A549 (cell line): Measurements from ENCODE around the gene RAB11FIP4. TPM values are rescaled to one million over a fixed set of nuclear protein-coding genes. Genes with fewer than 3 reads are reported as not detected.
A peak's percentile ranks its signal among the peaks of the same experiment; 100 is the strongest.

ENCODE experiments used
- ATAC-seq, 2 experiments: fragments of 200-7000 bp in 1 of 2; fragments of >200 bp in 1 of 2; cut with Nextera tagmentation in 1 of 2; cut with Tn5 transposase in 1 of 2; 3 replicates each; pipeline versions ENCODE4 v1.8.0 to v1.9.1; 2018 to 2020; ENCODE audit warnings: mild to moderate bottlenecking in 1 of 2, moderate library complexity in 1 of 2
- CTCF ChIA-PET: fragments of 300-600 bp; sonication (Branson Sonifier 250); formaldehyde crosslinking; extraction: SDS; loops from one replicate; lab custom pipeline; 2021; ENCODE audit warnings: antibody characterized with exemption, inconsistent platforms; lab: Yijun Ruan, JAX
- POLR2A ChIA-PET: fragments of 350-600 bp; formaldehyde crosslinking; extraction: SDS; loops from one replicate; lab custom pipeline; 2021; ENCODE audit warnings: antibody characterized with exemption, inconsistent platforms; lab: Yijun Ruan, JAX
- DNase-seq, 2 experiments: peaks; one replicate each; pipeline versions ENCODE4 v3.0.0 to v3.0.0-alpha.2; 2011 to 2016; ENCODE audit warnings: low read depth in 1 of 2, low spot score in 1 of 2
- FAIRE-seq: peaks from 2 replicates; lab custom pipeline; 2011; peaks lifted over from hg19 to GRCh38; lab: Jason Lieb, UNC
- H3K27ac ChIP-seq, 2 experiments: fragments of >200 bp; sonication (Bioruptor Twin); formaldehyde crosslinking; 3 replicates each; pipeline ENCODE4 v1.5.1; 2016 to 2017
- H3K4me1 ChIP-seq: fragments of >200 bp; sonication (Bioruptor Twin); formaldehyde crosslinking; 3 replicates; pipeline ENCODE4 v1.6.1; 2016
- H3K4me2 ChIP-seq: fragments of >200 bp; sonication (Bioruptor Twin); formaldehyde crosslinking; 3 replicates; pipeline ENCODE4 v1.6.1; 2016
- H3K4me3 ChIP-seq: fragments of >200 bp; sonication (Bioruptor Twin); formaldehyde crosslinking; 3 replicates; pipeline ENCODE4 v1.5.1; 2016
- H3K9me3 ChIP-seq: fragments of >200 bp; sonication (Bioruptor Twin); formaldehyde crosslinking; 3 replicates; pipeline ENCODE4 v1.6.1; 2016
- CTCF ChIP-seq: fragments of >200 bp; sonication (Bioruptor Twin); formaldehyde crosslinking; IDR thresholded peaks from 3 replicates; pipeline ENCODE4 v1.5.1; 2016
- EP300 ChIP-seq, 2 experiments: fragments of >200 bp; sonication (Bioruptor Twin); formaldehyde crosslinking; IDR thresholded peaks; 2 replicates in 1 of 2; 3 replicates in 1 of 2; pipeline ENCODE4 v1.6.1; 2016 to 2017
- ESRRA ChIP-seq: fragments of 150-350 bp; IDR thresholded peaks from 2 replicates; pipeline ENCODE4 v1.6.1; 2014; ENCODE audit warnings: mild to moderate bottlenecking, low read length, borderline replicate concordance
- FOXS1 ChIP-seq: fragments of 250-450 bp; sonication (Bioruptor Pico); IDR thresholded peaks from 2 replicates; pipeline ENCODE4 v1.5.0; 2020; ENCODE audit warnings: mild to moderate bottlenecking, moderate library complexity
- MAZ ChIP-seq: fragments of 150-350 bp; IDR thresholded peaks from 2 replicates; pipeline ENCODE4 v1.6.1; 2014; ENCODE audit warnings: antibody characterized with exemption, low read depth, low read length, borderline replicate concordance
- MYC ChIP-seq: IDR thresholded peaks from 2 replicates; pipeline ENCODE4 v1.6.1; 2012; ENCODE audit warnings: mild to moderate bottlenecking, inconsistent platforms, low read length, improper control_type of control experiment, borderline replicate concordance
- POLR2A ChIP-seq: IDR thresholded peaks from 2 replicates; pipeline ENCODE4 v1.6.1; 2012; ENCODE audit warnings: mild to moderate bottlenecking, low read length
- RAD21 ChIP-seq, 2 experiments: fragments of >200 bp in 1 of 2; sonication (Bioruptor Twin) in 1 of 2; formaldehyde crosslinking in 1 of 2; IDR thresholded peaks in 1 of 2; conservative IDR thresholded peaks in 1 of 2; 2 replicates in 1 of 2; 3 replicates in 1 of 2; pipeline ENCODE4 v1.6.1; 2012 to 2018; ENCODE audit warnings: inconsistent platforms in 1 of 2
- REST ChIP-seq: fragments of 200-600 bp; sonication (generic); IDR thresholded peaks from 2 replicates; pipeline ENCODE4 v1.6.1; 2016; ENCODE audit warnings: antibody characterized with exemption, mild to moderate bottlenecking, moderate library complexity
- RNF2 ChIP-seq: fragments of 200-600 bp; sonication (generic); IDR thresholded peaks from 2 replicates; pipeline ENCODE4 v1.6.1; 2016; ENCODE audit warnings: low read depth, mild to moderate bottlenecking, antibody characterized with exemption, moderate library complexity, borderline replicate concordance
- SMC3 ChIP-seq: fragments of >200 bp; sonication (Bioruptor Twin); formaldehyde crosslinking; IDR thresholded peaks from 3 replicates; pipeline ENCODE4 v1.6.1; 2018; ENCODE audit warnings: inconsistent platforms
- USF2 ChIP-seq: fragments of 450-650 bp; IDR thresholded peaks from 2 replicates; pipeline ENCODE4 v1.6.1; 2014; ENCODE audit warnings: antibody characterized with exemption
- ZC3H11A ChIP-seq: fragments of 450-650 bp; IDR thresholded peaks from 2 replicates; pipeline ENCODE4 v1.6.1; 2014; ENCODE audit warnings: antibody characterized with exemption, mild to moderate bottlenecking
- ZSCAN20 ChIP-seq: fragments of 250-450 bp; sonication (Bioruptor Pico); IDR thresholded peaks from 2 replicates; pipeline ENCODE4 v1.8.0; 2022; ENCODE audit warnings: mild to moderate bottlenecking, moderate library complexity
- WGBS: methylation state at CpG from one replicate; pipeline ENCODE4 v1.1.6; 2017; ENCODE audit errors: missing lambda C conversion rate; 5-methylcytosine and 5-hydroxymethylcytosine counted together
- polyA plus RNA-seq, 4 experiments: library from polyadenylated mRNA; depleted of rRNA in 3 of 4; stranded (reverse); fragments of >200 nt; fragmentation: RNase III in 1 of 4; extraction: RNeasy Plus Mini Kit Qiagen cat#74134 plus additional on column Dnase treatment in 1 of 4; gene quantifications; 2 replicates in 3 of 4; 3 replicates in 1 of 4; pipeline ENCODE4 v1.2.3, GENCODE V29; 2011 to 2017

RAB11FIP4 gene
- polyA plus RNA-seq, 2 of the 4 experiments (the other 2 are of a cell fraction) = 1.9 to 3.5 TPM

GRCh38 chr17:31510308-31511194, 119.1 kb downstream of the RAB11FIP4 start:
- ATAC-seq (no peak), DNase-seq (no peak), FAIRE-seq (peak; percentile 54)
- Histone ChIP-seq H3K27ac (no peak overlapping the region), H3K4me2 (no peak overlapping the region), H3K9me3 (no peaks in the 10 kb centered on the region), H3K4me1 (no peaks in the 10 kb centered on the region), H3K4me3 (no peak overlapping the region)
- 68% methylated on average over 14 of the region's 14 CpGs for WGBS
- ChIA-PET POLR2A (interaction anchor here (0.6 kb wide), 1 partner anchor 35 kb away, joined by 3 read pairs; no protein-coding TSS in a partner anchor), CTCF (interaction anchor here (0.5 to 11.1 kb wide), 13 partner anchors 8 to 331 kb away, joined by 3 to 172 read pairs (median 5); no protein-coding TSS in a partner anchor)
- TF ChIP-seq SMC3 (no peak), RAD21 (conservative IDR thresholded peaks at IDR 0.05 in 1 of 2, IDR thresholded peaks at IDR 0.05 in 1 of 2) (no peak), FOXS1 (no peak), RNF2 (no peak), ESRRA (no peak), MAZ (no peak), USF2 (no peak)

GRCh38 chr17:31511195-31511578, 119.7 kb downstream of the RAB11FIP4 start:
- no peak overlapping the region for H3K4me2 ChIP-seq
- no peaks in the 10 kb centered on the region for H3K9me3 ChIP-seq
- DNase-seq (no peak), ATAC-seq (no peak)
- ChIA-PET CTCF (interaction anchor here (0.5 to 11.1 kb wide), 10 partner anchors 9 to 331 kb away, joined by 3 to 172 read pairs (median 5); no protein-coding TSS in a partner anchor), POLR2A (interaction anchor here (0.6 kb wide), 1 partner anchor 36 kb away, joined by 3 read pairs; no protein-coding TSS in a partner anchor)
- no peaks in the 10 kb centered on the region for H3K4me1 ChIP-seq
- 82% methylated on average over 9 of the region's 9 CpGs for WGBS
- no peak overlapping the region for H3K27ac ChIP-seq
- no peak overlapping the region for H3K4me3 ChIP-seq
- no peak for TF ChIP-seq USF2
- no peak for TF ChIP-seq CTCF
- TF ChIP-seq REST = no peak
- TF ChIP-seq RAD21 (conservative IDR thresholded peaks at IDR 0.05 in 1 of 2, IDR thresholded peaks at IDR 0.05 in 1 of 2) = no peak
- no peak for TF ChIP-seq ZC3H11A
- TF ChIP-seq EP300 (IDR thresholded peaks at IDR 0.05) = no peak
- no peak for TF ChIP-seq POLR2A
- no peak for TF ChIP-seq ZSCAN20 (CRISPR knock-in tag)
- TF ChIP-seq MYC = no peak
- TF ChIP-seq, all 56 proteins: peak for 0
- FAIRE-seq = no peak
